Ishikawa (cell line): ENCODE measurements around the gene NOTCH2.

Source experiments
- EGR1 ChIP-seq: IDR thresholded peaks from 2 replicates; pipeline ENCODE4 v1.6.1; 2012
- FOXM1 ChIP-seq: IDR thresholded peaks from 2 replicates; pipeline ENCODE4 v1.6.1; 2012; ENCODE audit warnings: low read depth, borderline replicate concordance
- RAD21 ChIP-seq: IDR thresholded peaks from 2 replicates; pipeline ENCODE4 v1.6.1; 2012; ENCODE audit warnings: low read depth
- TAF1 ChIP-seq: IDR thresholded peaks from 2 replicates; pipeline ENCODE4 v1.6.1; 2012; ENCODE audit warnings: low read depth, mild to moderate bottlenecking
- TCF12 ChIP-seq: IDR thresholded peaks from 2 replicates; pipeline ENCODE4 v1.6.1; 2012; ENCODE audit warnings: low read depth

DNA sequence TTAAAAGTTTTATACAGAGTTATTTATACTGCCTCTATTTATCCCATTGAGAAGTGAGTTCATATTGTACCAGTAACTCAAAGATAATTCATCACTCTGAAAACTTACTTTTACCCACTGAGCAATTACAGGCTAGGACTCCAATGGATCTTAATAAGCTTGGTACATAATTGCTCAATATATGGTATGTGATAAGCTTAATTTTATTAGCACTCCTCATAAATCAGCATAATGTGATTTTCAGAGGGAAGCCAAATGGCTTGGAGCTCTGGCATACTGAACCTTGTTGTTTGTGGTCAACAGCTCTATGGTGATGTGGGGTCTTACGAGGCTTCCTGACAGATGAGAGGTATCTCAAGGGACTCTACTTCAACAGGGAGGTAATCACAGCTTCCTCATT is 199.5 kb downstream of the NOTCH2 start:
- TF ChIP-seq TCF12 (no peak), FOXM1 (no peak), EGR1 (no peak), RAD21 (no peak), TAF1 (no peak)
